CD14-positive monocyte (primary cell): ENCODE data around the gene TRIM37. TPM values are rescaled to one million over a fixed set of nuclear protein-coding genes. Genes with fewer than 3 reads are reported as not detected.
A peak's percentile ranks its signal among the peaks of the same experiment; 100 is the strongest.

Experiments used
- DNase-seq, 3 donors: peaks; one replicate each; pipeline ENCODE4 v3.0.0-alpha.2; 2011 to 2022
- H2AFZ ChIP-seq: 2 replicates; pipeline ENCODE4 v1.6.0; 2012; ENCODE audit warnings: mild to moderate bottlenecking, low read depth, low read length, inconsistent platforms; ENCODE audit not compliant: insufficient read depth, poor library complexity, severe bottlenecking
- H3K27ac ChIP-seq, 2 donors: 1 replicate in 1 of 2; 2 replicates in 1 of 2; pipeline ENCODE4 v1.5.1; 2012 to 2013; ENCODE audit warnings: low read length in 2 of 2, control low read depth in 1 of 2, inconsistent platforms in 1 of 2, low read depth in 1 of 2, mild to moderate bottlenecking in 1 of 2
- H3K27me3 ChIP-seq, 2 donors: one replicate each; pipeline versions ENCODE4 v1.6.0 to v1.6.1; 2011 to 2013; ENCODE audit warnings: low read length in 2 of 2; ENCODE audit not compliant: control insufficient read depth in 2 of 2, insufficient read depth in 2 of 2
- H3K36me3 ChIP-seq, 2 donors: replicated peaks in 1 of 2; 1 replicate in 1 of 2; 2 replicates in 1 of 2; pipeline versions ENCODE4 v1.5.1 to v1.6.1; 2012 to 2013; ENCODE audit warnings: low read length in 2 of 2, control low read depth in 1 of 2, inconsistent platforms in 1 of 2, mild to moderate bottlenecking in 1 of 2; ENCODE audit not compliant: insufficient read depth in 2 of 2, control insufficient read depth in 1 of 2
- H3K4me1 ChIP-seq, 2 donors: 1 replicate in 1 of 2; 2 replicates in 1 of 2; pipeline versions ENCODE4 v1.5.1 to v1.6.1; 2012 to 2013; ENCODE audit warnings: low read length in 2 of 2, control low read depth in 1 of 2, inconsistent platforms in 1 of 2, mild to moderate bottlenecking in 1 of 2, moderate library complexity in 1 of 2; ENCODE audit not compliant: insufficient read depth in 2 of 2, control insufficient read depth in 1 of 2
- H3K4me2 ChIP-seq: replicated peaks from 2 replicates; pipeline ENCODE3; 2012; ENCODE audit warnings: low read length, moderate library complexity, mild to moderate bottlenecking; ENCODE audit not compliant: poor library complexity, severe bottlenecking; ENCODE audit errors: extremely low read depth
- H3K4me3 ChIP-seq, 3 experiments: fragments of 200-600 bp in 1 of 3; sonication (generic) in 1 of 3; replicated peaks in 1 of 3; 1 replicate in 2 of 3; 2 replicates in 1 of 3; pipeline ENCODE4 v1.5.1; 2011 to 2013; ENCODE audit warnings: low read length in 3 of 3, mild to moderate bottlenecking in 3 of 3, control low read depth in 2 of 3, low read depth in 2 of 3, inconsistent platforms in 1 of 3, moderate library complexity in 1 of 3
- H3K79me2 ChIP-seq: 2 replicates; pipeline ENCODE4 v1.6.0; 2012; ENCODE audit warnings: mild to moderate bottlenecking, control low read depth, inconsistent platforms, low read length, moderate library complexity; ENCODE audit not compliant: insufficient read depth
- H3K9ac ChIP-seq: 2 replicates; pipeline ENCODE4 v1.6.0; 2017; ENCODE audit warnings: low read length, mild to moderate bottlenecking; ENCODE audit not compliant: insufficient read depth, poor library complexity, severe bottlenecking
- H3K9me3 ChIP-seq, 2 donors: replicated peaks in 1 of 2; 1 replicate in 1 of 2; 2 replicates in 1 of 2; pipeline versions ENCODE4 v1.5.1 to v1.6.1; 2012 to 2013; ENCODE audit warnings: low read length in 2 of 2, control low read depth in 1 of 2; ENCODE audit not compliant: control insufficient read depth in 1 of 2, insufficient read depth in 1 of 2
- H4K20me1 ChIP-seq: 2 replicates; pipeline ENCODE4 v1.6.0; 2012; ENCODE audit warnings: mild to moderate bottlenecking, low read length, control low read depth, moderate library complexity; ENCODE audit not compliant: insufficient read depth
- H3K27ac Mint-ChIP-seq, 7 donors: one replicate each; pipeline ENCODE4 v1.8.0; 2020; ENCODE audit warnings: mild to moderate bottlenecking in 7 of 7, mixed read lengths in 7 of 7, moderate library complexity in 6 of 7, inconsistent platforms in 2 of 7
- H3K27me3 Mint-ChIP-seq, 3 donors: one replicate each; pipeline ENCODE4 v1.8.0; 2021 to 2022; ENCODE audit warnings: low read depth in 3 of 3, mild to moderate bottlenecking in 3 of 3, mixed read lengths in 3 of 3, moderate library complexity in 3 of 3, inconsistent platforms in 1 of 3
- H3K36me3 Mint-ChIP-seq, 2 donors: one replicate each; pipeline ENCODE4 v1.8.0; 2020; ENCODE audit warnings: mixed read lengths in 2 of 2, inconsistent platforms in 1 of 2, mild to moderate bottlenecking in 1 of 2
- H3K4me1 Mint-ChIP-seq: one replicate; pipeline ENCODE4 v1.8.0; 2020; ENCODE audit warnings: mild to moderate bottlenecking, mixed read lengths
- H3K4me3 Mint-ChIP-seq, 2 donors: one replicate each; pipeline ENCODE4 v1.8.0; 2020; ENCODE audit warnings: mild to moderate bottlenecking in 2 of 2, mixed read lengths in 2 of 2, moderate library complexity in 1 of 2
- H3K9me3 Mint-ChIP-seq, 7 donors: one replicate each; pipeline ENCODE4 v1.8.0; 2020 to 2022; ENCODE audit warnings: mixed read lengths in 7 of 7, mild to moderate bottlenecking in 6 of 7, moderate library complexity in 6 of 7, inconsistent platforms in 2 of 7
- WGBS: methylation state at CpG from one replicate; pipeline ENCODE4 v1.1.5; 2013; ENCODE audit warnings: missing lambda C conversion rate; ENCODE audit not compliant: insufficient coverage; 5-methylcytosine and 5-hydroxymethylcytosine counted together
- intact Hi-C, 2 donors: fragments of 100-400 bp; cut with micrococcal nuclease; formaldehyde crosslinking; loops; one replicate each; pipeline versions ENCODE4 v1.15.0 to v1.15.1; 2023
- polyA plus RNA-seq, 3 donors: library from polyadenylated mRNA; depleted of rRNA in 1 of 3; unstranded in 2 of 3; stranded (reverse) in 1 of 3; fragments of 300-500 nt in 2 of 3; fragments of >200 nt in 1 of 3; fragmentation: Illumina TruSeq in 2 of 3; gene quantifications; 1 replicate in 2 of 3; 2 replicates in 1 of 3; pipeline ENCODE4 v1.2.3, GENCODE V29; 2012 to 2021
- TF ChIP-seq, protein P1 (sequence below): fragments of 200-600 bp; IDR thresholded peaks from one replicate; pipeline ENCODE4 v1.8.0; 2022; ENCODE audit warnings: antibody characterized with exemption, mild to moderate bottlenecking

Gene TRIM37
- polyA plus RNA-seq, 3 donors = 2.7 to 6.1 (median 5.3) TPM

DNA sequence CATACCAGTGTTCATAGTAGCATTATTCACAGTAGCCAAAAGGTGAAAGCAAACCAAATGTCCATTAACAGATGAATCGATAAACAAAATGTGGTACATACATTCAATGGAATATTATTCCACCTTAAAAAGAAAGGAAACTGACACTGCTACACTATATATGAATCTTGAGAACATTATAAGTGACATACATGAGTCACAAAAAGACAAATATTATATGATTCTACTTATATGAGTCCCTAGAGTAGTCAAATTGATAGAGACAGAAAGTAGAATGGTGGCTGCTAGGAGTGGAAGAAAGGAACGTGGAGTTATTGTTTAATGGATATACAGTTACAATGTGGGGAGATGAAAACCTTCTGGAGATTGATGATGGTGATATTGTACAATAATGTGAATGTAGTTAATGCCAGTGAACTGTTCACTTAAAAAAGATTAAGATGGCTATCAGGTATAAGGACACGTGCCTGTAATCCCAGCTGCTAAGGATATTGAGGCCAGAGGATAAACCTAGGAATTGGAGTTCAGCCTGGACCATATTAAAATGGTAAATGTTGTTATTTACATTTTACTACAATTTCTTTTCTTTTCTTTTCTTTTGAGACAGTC, 20.2 kb upstream of the TRIM37 start:
- 80% methylated on average over 1 of the region's 3 CpGs for WGBS
- Mint-ChIP-seq H3K9me3 (peaks cover 0 to 3% (median 0%) of the 10 kb centered on the region in 7 donors), H3K27me3 (no peaks in the 10 kb centered on the region), H3K4me1 (no peaks in the 10 kb centered on the region), H3K4me3 (no peak overlapping the region), H3K27ac (no peak overlapping the region), H3K36me3 (peaks cover 16 to 36% of the 10 kb centered on the region in 2 donors)
- peaks cover 24% of the 10 kb centered on the region for H3K79me2 ChIP-seq
- H3K9ac ChIP-seq = no peak overlapping the region
- no peak overlapping the region for H3K4me3 ChIP-seq
- no peaks in the 10 kb centered on the region for H3K4me1 ChIP-seq
- no peaks in the 10 kb centered on the region for H3K27me3 ChIP-seq
- H3K4me2 ChIP-seq = no peak overlapping the region
- no peaks in the 10 kb centered on the region for H3K9me3 ChIP-seq
- no peaks in the 10 kb centered on the region for H4K20me1 ChIP-seq
- intact Hi-C loops = no loop called here
- no peak overlapping the region for H3K27ac ChIP-seq
- H2AFZ ChIP-seq = no peak overlapping the region
- no peak for DNase-seq
- TF ChIP-seq, protein P1, sequence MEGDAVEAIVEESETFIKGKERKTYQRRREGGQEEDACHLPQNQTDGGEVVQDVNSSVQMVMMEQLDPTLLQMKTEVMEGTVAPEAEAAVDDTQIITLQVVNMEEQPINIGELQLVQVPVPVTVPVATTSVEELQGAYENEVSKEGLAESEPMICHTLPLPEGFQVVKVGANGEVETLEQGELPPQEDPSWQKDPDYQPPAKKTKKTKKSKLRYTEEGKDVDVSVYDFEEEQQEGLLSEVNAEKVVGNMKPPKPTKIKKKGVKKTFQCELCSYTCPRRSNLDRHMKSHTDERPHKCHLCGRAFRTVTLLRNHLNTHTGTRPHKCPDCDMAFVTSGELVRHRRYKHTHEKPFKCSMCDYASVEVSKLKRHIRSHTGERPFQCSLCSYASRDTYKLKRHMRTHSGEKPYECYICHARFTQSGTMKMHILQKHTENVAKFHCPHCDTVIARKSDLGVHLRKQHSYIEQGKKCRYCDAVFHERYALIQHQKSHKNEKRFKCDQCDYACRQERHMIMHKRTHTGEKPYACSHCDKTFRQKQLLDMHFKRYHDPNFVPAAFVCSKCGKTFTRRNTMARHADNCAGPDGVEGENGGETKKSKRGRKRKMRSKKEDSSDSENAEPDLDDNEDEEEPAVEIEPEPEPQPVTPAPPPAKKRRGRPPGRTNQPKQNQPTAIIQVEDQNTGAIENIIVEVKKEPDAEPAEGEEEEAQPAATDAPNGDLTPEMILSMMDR = no peak
- peaks cover 3 to 47% of the 10 kb centered on the region in 2 donors for H3K36me3 ChIP-seq

DNA sequence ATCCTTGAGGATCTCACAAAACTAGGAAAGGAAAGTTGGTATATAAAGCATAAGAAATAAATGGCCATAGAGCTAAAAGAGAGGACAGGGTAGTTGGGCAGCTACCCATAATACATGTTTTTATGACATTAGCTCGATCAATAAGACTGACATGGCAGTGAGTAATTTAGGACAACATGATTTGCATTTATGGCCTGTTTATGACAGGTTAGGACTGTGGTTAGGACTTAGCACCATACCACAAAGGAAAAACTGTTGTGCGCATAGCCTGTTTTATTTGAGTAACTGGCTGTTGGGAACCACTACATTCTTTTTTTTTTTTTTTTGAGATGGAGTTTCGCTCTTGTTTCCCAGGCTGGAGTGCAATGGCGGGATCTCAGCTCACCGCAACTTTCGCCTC, 18.0 kb upstream of the TRIM37 start:
- Mint-ChIP-seq H3K27me3 (peaks cover 0 to 2% (median 0%) of the 10 kb centered on the region in 3 donors), H3K27ac (peak overlapping the region in 1 of 7 donors; percentile 15), H3K4me3 (no peak overlapping the region), H3K36me3 (peaks cover 19 to 45% of the 10 kb centered on the region in 2 donors), H3K4me1 (no peaks in the 10 kb centered on the region), H3K9me3 (peaks cover 0 to 3% (median 0%) of the 10 kb centered on the region in 7 donors)
- Histone ChIP-seq H3K27ac (no peak overlapping the region), H3K4me3 (no peak overlapping the region), H3K27me3 (no peaks in the 10 kb centered on the region), H3K9ac (no peak overlapping the region), H3K36me3 (peaks cover 5 to 56% of the 10 kb centered on the region in 2 donors), H2AFZ (no peak overlapping the region), H3K4me1 (no peaks in the 10 kb centered on the region), H3K79me2 (peaks cover 14% of the 10 kb centered on the region), H4K20me1 (no peaks in the 10 kb centered on the region), H3K4me2 (no peak overlapping the region), H3K9me3 (no peaks in the 10 kb centered on the region)
- DNase-seq = no peak
- intact Hi-C loops = no loop called here
- WGBS = no CpG with 5 or more reads among the region's 6 CpGs
- TF ChIP-seq, protein P1 = no peak
